IMR-90 (cell line): Measurements from ENCODE around the gene ZNF518B. TPM values are rescaled to one million over a fixed set of nuclear protein-coding genes. Genes with fewer than 3 reads are reported as not detected.

Source experiments
- ATAC-seq: fragments of 200-7000 bp; cut with Tn5 transposase; 2 replicates; pipeline ENCODE4 v1.9.1; 2020; ENCODE audit warnings: low read depth, mild to moderate bottlenecking, moderate library complexity
- BruUV-seq: library from RNA; stranded (reverse); fragments of 400-500 nt; replicated peaks from 2 replicates; lab custom pipeline; 2021; lab: Mats Ljungman, UMichigan
- CTCF ChIA-PET: fragments of 300-600 bp; formaldehyde crosslinking; extraction: SDS; loops from one replicate; lab custom pipeline; 2021; ENCODE audit warnings: antibody characterized with exemption; lab: Yijun Ruan, JAX
- POLR2A ChIA-PET: fragments of 300-600 bp; sonication (Branson Sonifier 250); formaldehyde crosslinking; loops from one replicate; lab custom pipeline; 2022; ENCODE audit warnings: antibody characterized with exemption; ENCODE audit not compliant: unreplicated experiment; lab: Charles Lee
- DNase-seq: peaks from one replicate; pipeline ENCODE4 v3.0.0; 2013
- H2AFZ ChIP-seq: replicated peaks from 2 replicates; pipeline ENCODE3; 2013; ENCODE audit warnings: low read length, mild to moderate bottlenecking; ENCODE audit not compliant: poor library complexity
- H2AK5ac ChIP-seq: 2 replicates; pipeline ENCODE4 v1.6.1; 2013; ENCODE audit warnings: low read depth, low read length, inconsistent platforms
- H2AK9ac ChIP-seq: replicated peaks from 2 replicates; pipeline ENCODE3; 2013; ENCODE audit warnings: mild to moderate bottlenecking, low read depth, low read length, moderate library complexity; ENCODE audit not compliant: poor library complexity
- H2BK120ac ChIP-seq: 2 replicates; pipeline ENCODE4 v1.6.1; 2013; ENCODE audit warnings: low read depth, low read length, inconsistent platforms
- H2BK15ac ChIP-seq: 3 replicates; pipeline ENCODE4 v1.6.1; 2013; ENCODE audit warnings: low read depth, low read length, inconsistent platforms
- H2BK20ac ChIP-seq: 2 replicates; pipeline ENCODE4 v1.6.1; 2013; ENCODE audit warnings: low read depth, mild to moderate bottlenecking, inconsistent platforms, low read length, moderate library complexity
- H2BK5ac ChIP-seq: 2 replicates; pipeline ENCODE4 v1.6.1; 2013; ENCODE audit warnings: mild to moderate bottlenecking, low read depth, low read length, inconsistent platforms; ENCODE audit not compliant: poor library complexity, severe bottlenecking
- H3K14ac ChIP-seq: replicated peaks from 2 replicates; pipeline ENCODE4 v1.6.1; 2013; ENCODE audit warnings: low read depth, low read length, inconsistent platforms
- H3K18ac ChIP-seq: 2 replicates; pipeline ENCODE4 v1.6.1; 2013; ENCODE audit warnings: low read depth, low read length, control low read depth
- H3K23ac ChIP-seq: 2 replicates; pipeline ENCODE4 v1.6.1; 2013; ENCODE audit warnings: low read depth, low read length, inconsistent platforms
- H3K27ac ChIP-seq: 2 replicates; pipeline ENCODE4 v1.5.1; 2013; ENCODE audit warnings: mild to moderate bottlenecking, control low read depth, low read length; ENCODE audit not compliant: insufficient read depth
- H3K27me3 ChIP-seq: 2 replicates; pipeline ENCODE4 v1.6.1; 2013; ENCODE audit warnings: low read length; ENCODE audit not compliant: control insufficient read depth, insufficient read depth
- H3K36me3 ChIP-seq: 2 replicates; pipeline ENCODE4 v1.6.1; 2013; ENCODE audit warnings: low read length, mixed read lengths; ENCODE audit not compliant: control insufficient read depth, insufficient read depth
- H3K4ac ChIP-seq: 2 replicates; pipeline ENCODE4 v1.6.1; 2013; ENCODE audit warnings: low read depth, low read length, inconsistent platforms
- H3K4me1 ChIP-seq: 2 replicates; pipeline ENCODE4 v1.6.1; 2013; ENCODE audit warnings: low read length, mixed read lengths; ENCODE audit not compliant: control insufficient read depth, insufficient read depth
- H3K4me2 ChIP-seq: 2 replicates; pipeline ENCODE4 v1.6.1; 2013; ENCODE audit warnings: low read depth, mild to moderate bottlenecking, control low read depth, low read length, moderate library complexity
- H3K4me3 ChIP-seq: 2 replicates; pipeline ENCODE4 v1.5.1; 2013; ENCODE audit warnings: low read depth, mild to moderate bottlenecking, control low read depth, low read length, moderate library complexity; ENCODE audit not compliant: insufficient read depth
- H3K56ac ChIP-seq: 2 replicates; pipeline ENCODE4 v1.6.1; 2013; ENCODE audit warnings: low read length, inconsistent platforms; ENCODE audit not compliant: insufficient read depth; ENCODE audit errors: extremely low read depth
- H3K79me1 ChIP-seq, 2 experiments: 2 replicates each; pipeline ENCODE4 v1.6.1; 2013; ENCODE audit warnings: low read length in 2 of 2, inconsistent platforms in 1 of 2, low read depth in 1 of 2
- H3K9ac ChIP-seq: 2 replicates; pipeline ENCODE4 v1.6.1; 2013; ENCODE audit warnings: low read depth, low read length, control low read depth
- H3K9me1 ChIP-seq: 2 replicates; pipeline ENCODE4 v1.6.1; 2013; ENCODE audit warnings: low read length, inconsistent platforms; ENCODE audit not compliant: insufficient read depth
- H3K9me3 ChIP-seq: 2 replicates; pipeline ENCODE4 v1.6.1; 2013; ENCODE audit warnings: low read length; ENCODE audit not compliant: control insufficient read depth, insufficient read depth
- H4K20me1 ChIP-seq: 2 replicates; pipeline ENCODE4 v1.6.1; 2013; ENCODE audit warnings: low read length, inconsistent platforms; ENCODE audit not compliant: insufficient read depth
- H4K5ac ChIP-seq: 2 replicates; pipeline ENCODE4 v1.6.1; 2013; ENCODE audit warnings: mild to moderate bottlenecking, low read depth, low read length, control low read depth
- H4K8ac ChIP-seq, 2 experiments: 2 replicates each; pipeline ENCODE4 v1.6.1; 2013; ENCODE audit warnings: low read depth in 2 of 2, low read length in 2 of 2, control low read depth in 1 of 2, inconsistent platforms in 1 of 2
- H4K91ac ChIP-seq: 2 replicates; pipeline ENCODE4 v1.6.1; 2013; ENCODE audit warnings: low read depth, low read length, inconsistent platforms; ENCODE audit not compliant: insufficient read depth
- BHLHE40 ChIP-seq: fragments of 150-350 bp; IDR thresholded peaks from 2 replicates; pipeline ENCODE4 v1.6.1; 2016; ENCODE audit warnings: mild to moderate bottlenecking, low read depth, low read length
- CHD1 ChIP-seq: IDR thresholded peaks from 2 replicates; pipeline ENCODE4 v1.6.1; 2012; ENCODE audit warnings: low read depth, low read length, improper control_type of control experiment
- MAZ ChIP-seq: IDR thresholded peaks from 2 replicates; pipeline ENCODE4 v1.6.1; 2012; ENCODE audit warnings: low read depth, mild to moderate bottlenecking, low read length, improper control_type of control experiment, moderate library complexity, borderline replicate concordance
- MXI1 ChIP-seq: IDR thresholded peaks from 2 replicates; pipeline ENCODE4 v1.6.1; 2012; ENCODE audit warnings: low read depth, mild to moderate bottlenecking, low read length, moderate library complexity, borderline replicate concordance
- RAD21 ChIP-seq: IDR thresholded peaks from 2 replicates; pipeline ENCODE4 v1.6.1; 2012; ENCODE audit warnings: low read length, improper control_type of control experiment
- RCOR1 ChIP-seq: IDR thresholded peaks from 2 replicates; pipeline ENCODE4 v1.6.1; 2012; ENCODE audit warnings: mild to moderate bottlenecking, low read length, improper control_type of control experiment; ENCODE audit not compliant: insufficient replicate concordance
- WGBS, 2 experiments: methylation state at CpG; one replicate each; pipeline versions ENCODE4 v1.1.5 to v1.1.7; 2013; ENCODE audit warnings: missing lambda C conversion rate in 2 of 2; ENCODE audit not compliant: insufficient read length in 1 of 2; ENCODE audit errors: extremely low coverage in 2 of 2; 5-methylcytosine and 5-hydroxymethylcytosine counted together
- dilution Hi-C: fragments of 300-500 bp; cut with HindIII; formaldehyde crosslinking; loops from one replicate; pipeline ENCODE4 v1.14.3; 2018; ENCODE audit warnings: low sequenced_read_pairs; ENCODE audit not compliant: unreplicated experiment
- in situ Hi-C: fragments of 300-500 bp; cut with MboI; formaldehyde crosslinking; loops from 3 replicates; pipeline ENCODE4 v1.14.3; 2019; ENCODE audit warnings: low sequenced_read_pairs, inconsistent platforms, mixed read lengths
- intact Hi-C: fragments of 100-400 bp; cut with micrococcal nuclease; formaldehyde crosslinking; loops from 2 replicates; pipeline ENCODE4 v1.10.0; 2022
- polyA plus RNA-seq, 3 experiments: library from polyadenylated mRNA; depleted of rRNA; stranded (reverse); fragments of >200 nt; gene quantifications; 2 replicates each; pipeline ENCODE4 v1.2.3, GENCODE V29; 2012; ENCODE audit warnings: low replicate concordance in 1 of 3
- total RNA-seq: library from RNA; depleted of rRNA; stranded (reverse); fragments of >200 nt; gene quantifications from 2 replicates; pipeline ENCODE4 v1.2.3, GENCODE V29; 2012
- TF ChIP-seq, protein P1 (sequence below): fragments of 150-350 bp; IDR thresholded peaks from 2 replicates; pipeline ENCODE4 v1.6.1; 2017; ENCODE audit warnings: mild to moderate bottlenecking, antibody characterized with exemption, low read length, low read depth

ZNF518B gene
- total and polyA plus RNA-seq, 2 of the 4 experiments (the other 2 are of a cell fraction): 7.3 to 56.8 TPM

DNA sequence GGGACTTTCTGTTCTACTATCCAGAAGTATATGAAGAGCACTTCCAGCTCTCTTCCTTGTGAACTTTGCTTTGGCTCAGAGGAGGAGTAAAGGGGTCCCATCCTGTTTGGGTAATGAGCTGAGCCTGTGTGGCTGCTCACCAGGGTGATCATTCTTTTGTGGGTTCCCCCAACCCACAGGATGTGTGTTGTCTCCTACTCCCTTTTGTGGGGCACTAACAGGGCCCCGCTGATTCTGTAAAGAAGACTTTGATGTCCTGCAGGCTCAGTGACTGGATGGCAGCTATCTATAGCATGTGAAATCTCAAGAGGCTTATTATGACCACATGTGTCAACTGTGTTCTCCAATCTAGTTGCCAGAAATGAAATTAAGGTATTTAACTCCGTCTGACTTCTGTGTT lies 40.8 kb downstream of the ZNF518B start:
- TF ChIP-seq RAD21: no peak
- no peak for TF ChIP-seq MXI1
- no peak for TF ChIP-seq MAZ
- no peak for TF ChIP-seq CHD1
- TF ChIP-seq RCOR1: no peak
- TF ChIP-seq BHLHE40: no peak
- TF ChIP-seq, protein P1, sequence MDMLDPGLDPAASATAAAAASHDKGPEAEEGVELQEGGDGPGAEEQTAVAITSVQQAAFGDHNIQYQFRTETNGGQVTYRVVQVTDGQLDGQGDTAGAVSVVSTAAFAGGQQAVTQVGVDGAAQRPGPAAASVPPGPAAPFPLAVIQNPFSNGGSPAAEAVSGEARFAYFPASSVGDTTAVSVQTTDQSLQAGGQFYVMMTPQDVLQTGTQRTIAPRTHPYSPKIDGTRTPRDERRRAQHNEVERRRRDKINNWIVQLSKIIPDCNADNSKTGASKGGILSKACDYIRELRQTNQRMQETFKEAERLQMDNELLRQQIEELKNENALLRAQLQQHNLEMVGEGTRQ: no peak
- Histone ChIP-seq H3K27me3 (no peaks in the 10 kb centered on the region), H3K4me3 (no peak overlapping the region), H3K36me3 (no peaks in the 10 kb centered on the region), H3K79me1 (no peaks in the 10 kb centered on the region), H2BK15ac (no peak overlapping the region), H4K5ac (no peak overlapping the region), H2AK5ac (no peak overlapping the region), H2BK5ac (no peak overlapping the region), H2BK20ac (no peak overlapping the region), H3K23ac (no peak overlapping the region), H3K4me2 (no peak overlapping the region), H3K14ac (no peak overlapping the region), H2AK9ac (no peak overlapping the region), H3K4me1 (no peaks in the 10 kb centered on the region), H3K27ac (no peak overlapping the region), H2BK120ac (no peak overlapping the region), H4K91ac (no peak overlapping the region), H3K56ac (no peak overlapping the region), H2AFZ (no peak overlapping the region), H4K20me1 (no peaks in the 10 kb centered on the region), H3K18ac (no peak overlapping the region), H3K9me3 (no peaks in the 10 kb centered on the region), H4K8ac (no peak overlapping the region), H3K4ac (no peak overlapping the region), H3K9ac (no peak overlapping the region), H3K9me1 (no peaks in the 10 kb centered on the region)
- no peak for DNase-seq
- ChIA-PET CTCF (no interaction called here), POLR2A (no interaction called here)
- intact Hi-C loops: no loop called here
- no TSS peak for BruUV-seq
- dilution Hi-C loops: loop anchor here (25.0 kb wide), 1 partner anchor 254 kb away; no protein-coding TSS in a partner anchor
- ATAC-seq: no peak
- no CpG with 5 or more reads among the region's 2 CpGs for WGBS, 2 experiments
- in situ Hi-C loops: no loop called here
